ENCODE results near the gene TTLL13.
A peak's percentile ranks its signal among the peaks of the same experiment; 100 is the strongest.
"Not testable (repeated sequence)": the region's sequence is repeated elsewhere in the genome, so short reads cannot be mapped to it uniquely, and the experiment has no call there.

The TTLL13 gene

DNA sequence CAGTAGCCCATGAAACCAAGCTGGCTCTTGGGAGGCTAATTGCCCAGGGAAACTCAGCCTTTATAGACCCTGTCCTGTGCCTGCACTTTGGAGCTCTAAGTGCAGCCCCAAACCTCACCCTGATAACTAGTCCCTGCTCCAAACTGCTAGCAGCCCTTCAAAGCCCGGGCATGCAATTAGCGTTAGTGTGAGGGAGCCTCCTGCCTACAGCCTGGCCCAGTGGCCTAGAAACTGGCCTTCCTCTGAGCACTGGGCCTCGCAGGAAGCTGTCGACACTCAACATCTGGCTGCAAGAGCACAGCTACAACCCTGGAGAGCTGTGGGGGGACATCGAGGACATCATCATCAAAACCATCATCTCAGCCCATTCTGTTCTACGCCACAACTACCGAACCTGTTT lies 8.4 kb downstream of the TTLL13 start:
- DNase-seq (ENCODE audit: low read depth in 2 of 2) = no peak
- TF ChIP-seq, protein P1, sequence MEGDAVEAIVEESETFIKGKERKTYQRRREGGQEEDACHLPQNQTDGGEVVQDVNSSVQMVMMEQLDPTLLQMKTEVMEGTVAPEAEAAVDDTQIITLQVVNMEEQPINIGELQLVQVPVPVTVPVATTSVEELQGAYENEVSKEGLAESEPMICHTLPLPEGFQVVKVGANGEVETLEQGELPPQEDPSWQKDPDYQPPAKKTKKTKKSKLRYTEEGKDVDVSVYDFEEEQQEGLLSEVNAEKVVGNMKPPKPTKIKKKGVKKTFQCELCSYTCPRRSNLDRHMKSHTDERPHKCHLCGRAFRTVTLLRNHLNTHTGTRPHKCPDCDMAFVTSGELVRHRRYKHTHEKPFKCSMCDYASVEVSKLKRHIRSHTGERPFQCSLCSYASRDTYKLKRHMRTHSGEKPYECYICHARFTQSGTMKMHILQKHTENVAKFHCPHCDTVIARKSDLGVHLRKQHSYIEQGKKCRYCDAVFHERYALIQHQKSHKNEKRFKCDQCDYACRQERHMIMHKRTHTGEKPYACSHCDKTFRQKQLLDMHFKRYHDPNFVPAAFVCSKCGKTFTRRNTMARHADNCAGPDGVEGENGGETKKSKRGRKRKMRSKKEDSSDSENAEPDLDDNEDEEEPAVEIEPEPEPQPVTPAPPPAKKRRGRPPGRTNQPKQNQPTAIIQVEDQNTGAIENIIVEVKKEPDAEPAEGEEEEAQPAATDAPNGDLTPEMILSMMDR (IDR thresholded peaks at IDR 0.05; ENCODE audit: low read depth, low read length) = no peak
- H3K4me3 ChIP-seq (replicated peaks in 1 of 2; ENCODE audit: low read depth in 2 of 2, low read length in 2 of 2) = no peak overlapping the region

- peak in 1 of 2 donors; percentile 63 for DNase-seq (ENCODE audit: low read depth in 2 of 2)
- TF ChIP-seq, protein P1 (IDR thresholded peaks at IDR 0.05; ENCODE audit: low read depth, low read length) = no peak
Observed at GRCh38 chr15:90259524-90259923, 10.2 kb downstream of the TTLL13 start.

GRCh38 chr15:90260731-90261130 lies 11.4 kb downstream of the TTLL13 start:
- H3K4me3 ChIP-seq (replicated peaks in 1 of 2; ENCODE audit: low read depth in 2 of 2, low read length in 2 of 2); DNase-seq (ENCODE audit: low read depth in 2 of 2): not testable (repeated sequence)

More at GRCh38 chr15:90259524-90259923, 10.2 kb downstream of the TTLL13 start:
- H3K4me3 ChIP-seq (replicated peaks in 1 of 2; ENCODE audit: low read depth in 2 of 2, low read length in 2 of 2) = no peak overlapping the region

DNA sequence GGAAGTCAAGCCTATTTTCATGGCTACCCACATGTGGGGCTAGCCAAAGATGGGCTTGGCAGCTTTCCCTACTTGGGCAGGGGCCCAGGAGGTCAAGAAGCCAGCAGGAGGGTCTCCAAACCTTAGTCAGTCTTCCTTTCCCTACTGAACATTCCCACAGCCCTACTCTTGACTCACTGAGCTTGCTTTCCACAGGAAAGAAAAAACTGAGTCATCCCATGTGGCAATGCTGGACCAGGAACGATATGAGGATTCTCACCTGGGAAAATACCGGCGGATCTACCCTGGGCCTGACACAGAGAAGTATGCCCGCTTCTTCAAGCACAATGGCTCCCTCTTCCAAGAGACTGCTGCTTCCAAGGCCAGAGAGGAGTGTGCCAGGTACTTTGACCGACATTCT lies 12.5 kb downstream of the TTLL13 start:
- peak; percentile 59 to 72 for DNase-seq (ENCODE audit: low read depth in 2 of 2)
- no peak overlapping the region for H3K4me3 ChIP-seq (replicated peaks in 1 of 2; ENCODE audit: low read depth in 2 of 2, low read length in 2 of 2)
- TF ChIP-seq, protein P1 (IDR thresholded peaks at IDR 0.05; ENCODE audit: low read depth, low read length) = no peak

GRCh38 chr15:90262426-90262825 lies 13.1 kb downstream of the TTLL13 start:
- no peak for DNase-seq (ENCODE audit: low read depth in 2 of 2)
- no peak overlapping the region for H3K4me3 ChIP-seq (replicated peaks in 1 of 2; ENCODE audit: low read depth in 2 of 2, low read length in 2 of 2)
- TF ChIP-seq, protein P1 (IDR thresholded peaks at IDR 0.05; ENCODE audit: low read depth, low read length) = no peak

GRCh38 chr15:90264671-90265070 lies 15.3 kb downstream of the TTLL13 start:
- peak overlapping the region; percentile 74 to 86 for H3K4me3 ChIP-seq (replicated peaks in 1 of 2; ENCODE audit: low read depth in 2 of 2, low read length in 2 of 2)
- TF ChIP-seq, protein P1 (IDR thresholded peaks at IDR 0.05; ENCODE audit: low read depth, low read length) = no peak
- DNase-seq (ENCODE audit: low read depth in 2 of 2) = no peak

- peak within 1 kb of the TSS; percentile 74 to 86 for H3K4me3 ChIP-seq (replicated peaks in 1 of 2; ENCODE audit: low read depth in 2 of 2, low read length in 2 of 2)
- TF ChIP-seq, protein P1 (IDR thresholded peaks at IDR 0.05; ENCODE audit: low read depth, low read length) = no peak
- DNase-seq (ENCODE audit: low read depth in 2 of 2) = peak; percentile 90 to 93
Observed at GRCh38 chr15:90265271-90266060, 16.1 kb downstream of the TTLL13 start, which contains the start of gene NGRN. TSS of gene NGRN (plus strand) at chr15:90265672. CDS start at chr15:90265713, 41 bp downstream.
